ENCODE measurements around the gene SORD.
A peak's percentile ranks its signal among the peaks of the same experiment; 100 is the strongest.
"Not testable (repeated sequence)": the region's sequence is repeated elsewhere in the genome, so short reads cannot be mapped to it uniquely, and the experiment has no call there.

SORD gene

DNA sequence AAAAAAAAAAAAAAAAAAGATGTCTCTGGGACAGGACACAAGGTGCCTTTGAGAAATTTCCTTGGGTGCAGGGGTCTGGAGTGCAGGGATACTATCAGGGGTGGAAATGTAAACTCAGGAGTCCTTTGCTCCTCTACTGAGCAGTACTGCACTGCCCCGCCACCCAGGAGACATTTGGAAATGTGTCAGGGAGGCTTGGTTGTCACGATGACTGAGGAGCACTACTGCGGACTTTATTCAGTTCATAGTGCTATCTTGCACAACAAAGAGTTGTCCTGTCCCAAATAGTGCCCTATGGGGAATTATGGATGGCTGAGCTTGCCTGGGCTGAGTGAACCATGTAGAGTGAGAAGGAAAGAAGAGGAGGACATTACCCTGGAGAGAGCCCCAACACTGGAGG lies 2.6 kb downstream of the SORD start:
- DNase-seq = not testable (repeated sequence)

DNA sequence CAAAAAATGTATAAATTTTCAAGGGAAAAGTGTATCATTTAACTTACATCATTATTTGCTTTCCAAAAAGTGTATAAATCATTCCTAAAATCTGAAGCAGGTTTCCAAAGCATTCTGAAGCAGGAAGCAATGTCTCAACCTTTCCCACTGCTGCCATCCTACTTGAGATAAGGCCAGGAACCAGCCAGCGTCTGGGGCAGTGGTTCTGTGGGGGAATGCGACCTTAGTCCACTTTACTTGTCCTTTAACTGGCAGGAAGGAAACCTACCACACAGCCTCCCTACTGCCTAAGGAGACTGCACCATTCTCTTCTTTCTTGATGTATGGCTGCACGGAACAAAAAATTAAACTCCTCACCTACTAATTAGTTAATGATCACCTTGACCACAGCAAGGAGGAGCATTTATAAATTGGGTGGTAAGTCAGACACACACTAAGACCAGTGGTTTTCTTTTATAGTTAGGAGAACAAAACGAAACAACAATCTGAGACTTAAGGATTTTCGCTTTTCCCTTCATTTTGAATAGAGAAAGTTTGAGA lies 3.7 kb downstream of the SORD start:
- DNase-seq = no peak

DNA sequence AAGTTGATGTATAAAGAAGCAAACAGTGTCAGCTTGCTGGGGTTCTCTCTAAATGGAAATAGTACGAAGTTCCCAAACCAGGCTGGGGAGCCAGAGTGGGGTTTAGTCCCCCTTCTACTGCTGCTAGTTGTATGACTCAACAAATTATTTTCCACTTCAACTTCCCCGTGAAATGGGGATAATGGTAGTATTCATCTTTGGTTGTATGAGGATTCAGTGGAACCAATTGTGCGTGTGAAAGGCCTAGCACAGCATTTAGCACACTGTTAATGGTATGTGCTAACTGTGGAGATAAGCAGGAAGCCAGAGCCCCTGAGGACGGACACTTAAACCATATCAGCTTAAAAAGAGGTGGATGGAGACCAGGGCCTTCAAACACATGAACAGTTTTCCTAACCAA lies 4.2 kb downstream of the SORD start:
- no peak for DNase-seq

DNA sequence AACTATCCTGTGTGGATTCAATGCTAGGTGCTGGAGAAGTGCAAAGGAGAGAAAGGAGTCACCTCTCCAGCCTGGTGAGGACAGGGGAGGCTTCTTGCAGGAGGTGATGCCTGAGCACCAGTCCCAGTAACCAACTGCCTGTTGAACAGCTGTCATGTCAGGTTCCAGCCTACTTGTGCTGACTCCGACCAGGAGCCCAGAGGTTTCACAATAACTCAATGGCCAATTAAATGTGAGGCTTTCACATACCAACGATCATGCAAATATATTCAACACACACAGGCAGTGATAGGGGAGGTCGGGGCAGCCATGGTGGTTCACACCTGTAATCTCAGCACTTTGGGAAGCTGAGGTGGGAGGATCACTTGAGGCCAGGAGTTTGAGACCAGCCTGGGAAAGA lies 7.7 kb downstream of the SORD start:
- no peak for DNase-seq

DNA sequence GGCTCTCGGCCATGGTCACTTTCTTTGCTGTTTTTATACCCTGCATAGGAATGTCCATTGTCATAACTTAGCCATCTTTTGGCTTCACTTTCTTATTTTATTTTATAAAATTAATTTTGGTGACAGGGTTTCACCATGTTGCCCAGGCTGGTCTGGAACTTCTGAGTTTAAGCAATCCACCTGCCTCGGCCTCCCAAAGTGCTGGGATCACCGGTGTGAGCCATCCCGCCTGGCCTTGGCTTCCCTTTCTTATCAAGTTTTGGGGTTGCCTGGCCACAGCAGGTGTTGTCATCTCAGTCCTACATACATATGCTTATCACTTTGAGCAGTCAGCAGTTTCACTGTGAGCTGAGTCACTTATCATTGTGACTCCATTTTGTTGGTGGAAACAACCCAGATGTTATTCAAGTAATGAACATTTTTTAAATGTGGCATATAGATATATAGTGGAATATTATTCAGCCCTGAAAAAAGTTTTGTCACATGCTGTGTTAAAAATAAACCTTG lies 8.6 kb downstream of the SORD start:
- not testable (repeated sequence) for DNase-seq

DNA sequence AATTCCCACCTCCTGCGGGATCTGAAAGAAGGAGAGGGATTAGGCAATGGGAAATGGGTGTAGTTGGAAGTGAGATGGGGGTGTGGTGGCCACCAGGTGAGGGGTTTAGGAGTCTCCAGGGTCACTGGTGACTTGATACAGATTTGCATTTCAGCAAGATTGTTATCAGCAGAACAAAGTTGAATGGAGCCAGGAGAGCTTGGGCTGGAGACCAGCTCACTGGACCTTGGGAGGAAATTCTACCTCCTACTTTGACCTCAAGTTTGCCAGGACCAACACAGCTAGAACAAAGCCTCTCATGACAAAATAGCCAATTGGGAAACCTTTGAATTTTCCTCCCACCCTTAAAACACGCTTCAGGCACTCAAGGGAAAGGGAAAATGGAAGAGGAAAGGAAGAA lies 9.5 kb downstream of the SORD start:
- not testable (repeated sequence) for DNase-seq

DNA sequence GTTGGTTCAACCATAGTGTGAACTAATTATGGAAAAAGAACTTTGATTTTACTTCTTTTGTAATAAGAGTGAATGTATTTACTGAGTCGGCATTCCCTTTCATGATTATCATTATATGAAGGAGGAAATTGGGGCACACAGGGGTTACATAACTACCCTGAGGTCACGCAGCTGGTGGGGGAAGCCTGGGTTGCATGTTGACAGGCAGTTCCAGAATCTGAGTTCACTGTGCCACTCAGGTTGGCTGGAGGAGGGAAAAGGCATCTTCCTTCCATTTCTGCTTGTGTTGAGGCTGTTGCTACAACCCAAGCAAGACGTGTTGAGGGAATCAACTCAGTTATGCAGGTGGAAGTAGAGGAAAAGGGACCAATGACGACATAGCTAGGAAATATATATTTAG lies 11.1 kb downstream of the SORD start:
- not testable (repeated sequence) for DNase-seq

DNA sequence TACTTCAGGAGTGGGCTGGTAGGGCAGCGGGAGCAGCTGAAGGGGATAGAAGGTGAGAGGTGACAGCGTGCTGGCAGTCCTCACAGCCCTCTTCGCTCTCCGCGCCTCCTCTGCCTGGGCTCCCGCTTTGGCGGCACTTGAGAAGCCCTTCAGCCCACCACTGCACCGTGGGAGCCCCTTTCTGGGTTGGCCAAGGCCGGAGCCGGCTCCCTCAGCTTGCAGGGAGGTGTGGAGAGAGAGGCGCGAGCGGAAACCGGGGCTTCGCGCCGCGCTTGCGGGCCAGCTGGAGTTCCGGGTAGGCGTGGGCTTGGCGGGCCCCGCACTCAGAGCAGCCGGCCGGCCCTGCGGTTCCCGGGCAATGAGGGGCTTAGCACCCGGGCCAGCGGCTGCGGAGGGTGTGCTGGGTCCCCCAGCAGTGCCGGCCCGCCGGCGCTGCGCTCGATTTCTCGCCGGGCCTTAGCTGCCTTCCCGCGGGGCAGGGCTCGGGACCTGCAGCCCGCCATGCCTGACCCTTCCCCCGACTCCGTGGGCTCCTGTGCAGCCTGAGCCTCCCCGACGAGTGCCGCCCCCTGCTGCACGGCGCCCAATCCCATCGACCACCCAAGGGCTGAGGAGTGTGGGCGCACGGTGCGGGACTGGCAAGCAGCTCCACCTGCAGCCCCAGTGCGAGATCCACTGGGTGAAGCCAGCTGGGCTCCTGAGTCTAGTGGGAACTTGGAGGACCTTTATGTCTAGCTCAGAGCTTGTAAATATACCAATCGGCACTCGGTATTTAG lies 11.8 kb downstream of the SORD start:
- not testable (repeated sequence) for DNase-seq

DNA sequence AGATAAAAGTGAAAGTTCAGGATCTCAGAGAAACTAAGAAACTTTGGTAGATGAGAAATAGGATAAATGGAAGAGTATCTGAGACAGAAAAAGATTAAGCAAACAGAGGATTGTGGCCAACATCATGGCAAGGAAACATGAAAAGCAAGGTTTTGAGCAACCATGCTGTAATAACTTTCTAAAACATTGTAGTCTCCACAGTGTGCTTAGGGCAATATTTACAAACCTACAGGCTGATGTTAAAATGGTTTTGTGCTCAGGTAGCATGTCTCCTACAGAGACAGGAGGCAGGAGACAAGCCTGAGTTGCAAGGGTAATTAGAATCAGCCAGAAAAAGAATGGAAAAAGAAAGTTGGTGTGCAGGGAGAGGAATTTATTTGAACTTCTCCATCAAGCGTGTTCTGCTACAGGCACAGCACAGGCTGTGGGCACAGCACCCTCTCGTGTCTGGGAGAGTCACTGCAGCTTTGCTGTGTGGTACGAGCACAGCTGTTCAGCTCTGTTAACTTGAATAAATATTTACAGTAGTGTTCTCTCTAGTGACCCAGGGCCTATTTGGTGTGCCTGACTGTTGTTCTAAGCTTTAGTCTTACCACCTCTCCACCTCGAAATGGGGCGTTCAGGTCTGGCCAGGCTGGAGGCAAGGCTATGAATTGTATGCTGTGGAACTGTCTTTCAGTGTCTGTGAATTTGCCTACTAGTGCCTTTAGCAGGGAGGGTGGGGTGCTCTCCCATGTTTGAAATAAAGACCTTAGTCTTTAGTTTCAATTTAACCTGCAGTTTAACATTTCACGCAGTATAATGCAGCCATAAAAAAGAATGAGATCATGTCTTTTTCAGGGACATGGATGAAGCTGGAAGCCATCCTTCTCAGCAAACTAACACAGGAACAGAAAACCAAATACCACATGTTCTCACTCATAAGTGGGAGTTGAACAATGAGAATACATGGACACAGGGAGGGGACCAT lies 14.1 kb downstream of the SORD start:
- DNase-seq = peak; percentile 70

DNA sequence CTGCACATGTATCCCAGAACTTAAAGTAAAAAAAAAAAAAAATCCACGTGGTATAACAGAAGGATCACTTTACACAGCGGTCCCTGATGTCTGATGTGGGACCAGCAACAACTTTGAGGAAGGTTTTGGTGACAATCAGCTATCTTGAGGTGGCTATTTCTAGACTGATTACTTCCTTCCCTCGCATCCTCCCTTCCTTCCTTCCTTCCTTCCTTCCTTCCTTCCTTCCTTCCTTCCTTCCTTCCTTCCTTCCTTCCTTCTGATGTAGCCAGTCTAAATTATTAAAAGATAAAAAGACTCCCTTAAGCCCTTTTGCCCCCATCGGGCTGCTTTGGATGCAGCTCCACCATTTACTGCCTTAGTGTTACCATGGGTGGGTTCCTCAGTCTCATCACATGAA lies 14.9 kb downstream of the SORD start:
- no peak for DNase-seq

DNA sequence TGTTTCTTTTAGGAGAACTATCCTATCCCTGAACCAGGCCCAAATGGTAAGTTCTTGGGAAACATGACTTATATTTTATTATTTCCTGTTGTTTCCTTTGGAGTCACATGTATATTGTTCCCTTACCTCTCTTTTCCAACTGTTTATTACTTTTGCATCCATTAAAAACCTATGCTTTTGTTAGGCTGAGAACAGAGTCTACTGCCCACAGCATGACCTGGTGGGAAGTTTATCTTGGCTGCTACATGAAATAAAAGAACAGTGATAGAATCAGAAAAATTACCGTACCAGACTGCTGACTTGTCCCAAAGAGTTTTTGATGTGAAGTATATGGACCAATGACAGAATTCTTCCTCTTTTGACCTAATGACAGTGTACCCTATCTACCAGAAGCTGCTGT lies 17.4 kb downstream of the SORD start:
- DNase-seq = not testable (repeated sequence)

DNA sequence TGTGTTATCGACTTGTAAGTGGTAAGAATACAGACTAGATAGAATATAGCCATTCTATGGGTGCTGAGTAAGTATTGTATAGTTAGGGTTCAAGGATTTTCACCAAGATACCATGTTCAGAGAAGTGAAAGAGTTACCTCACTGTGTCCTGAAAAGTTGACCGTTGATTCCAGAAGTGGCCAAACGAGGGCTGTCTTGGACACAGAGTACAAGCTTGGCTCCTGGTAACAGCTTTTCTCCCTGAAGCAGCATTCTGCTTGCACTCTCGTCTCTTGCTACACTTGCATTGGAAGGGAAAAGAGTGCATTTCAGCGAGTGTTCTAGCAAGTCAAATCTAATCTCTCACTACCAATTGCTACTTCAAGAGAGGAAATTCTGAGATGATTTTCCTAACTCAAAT lies 18.5 kb downstream of the SORD start:
- not testable (repeated sequence) for DNase-seq

DNA sequence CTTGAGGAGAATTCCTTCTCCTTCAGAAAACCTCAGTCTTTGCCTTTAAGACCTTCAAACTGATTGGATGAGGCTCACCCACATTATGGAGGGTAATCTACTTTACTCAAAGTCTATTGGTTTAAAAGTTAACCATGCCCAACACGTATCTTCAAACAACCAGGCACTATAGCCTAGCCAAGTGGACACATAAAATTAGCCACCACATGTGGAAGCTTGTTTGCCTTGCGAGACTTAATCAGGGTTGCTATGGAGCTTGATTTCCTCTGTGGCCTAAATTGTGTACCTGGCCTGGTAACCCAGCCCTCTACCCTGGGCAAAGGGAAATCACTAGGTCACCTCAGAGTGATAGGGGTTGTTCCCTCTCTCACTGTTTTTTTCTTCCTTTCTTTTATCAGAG lies 19.9 kb downstream of the SORD start:
- DNase-seq = not testable (repeated sequence)

DNA sequence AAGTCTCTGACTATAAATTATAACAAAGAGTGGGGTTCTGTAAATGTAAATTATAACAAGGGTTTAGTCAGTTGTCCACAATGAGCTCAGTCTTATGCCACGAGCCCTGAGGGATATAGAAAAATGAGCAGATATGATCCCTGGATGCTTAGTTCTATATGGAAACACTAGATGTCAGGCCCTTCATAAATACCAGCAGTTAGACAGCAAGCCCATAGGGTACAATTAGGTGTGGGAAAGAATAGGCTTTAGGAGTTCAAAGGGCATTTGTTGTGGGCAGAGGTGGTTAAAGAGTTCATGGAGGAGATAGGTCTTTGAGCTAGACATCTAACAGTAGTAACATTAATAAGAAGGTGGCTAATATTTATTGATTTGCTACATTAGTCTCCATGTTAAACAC lies 21.3 kb downstream of the SORD start:
- DNase-seq = not testable (repeated sequence)

DNA sequence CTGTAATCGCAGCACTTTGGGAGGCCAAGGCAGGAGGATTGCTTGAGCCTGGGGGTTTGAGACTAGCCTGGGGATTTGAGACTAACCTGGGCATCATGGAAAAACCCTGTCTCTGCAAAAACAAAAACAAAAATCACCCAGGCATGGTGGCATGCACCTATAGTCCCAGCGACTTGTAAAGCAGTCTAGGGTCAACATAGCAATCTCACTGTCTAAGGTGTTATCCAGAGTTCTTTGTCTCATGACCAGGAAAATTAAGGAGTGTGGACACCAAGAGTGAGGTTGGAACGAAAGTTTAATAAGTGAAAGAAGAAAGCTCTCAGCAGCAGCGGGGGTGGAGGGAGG lies 25.4 kb downstream of the SORD start:
- not testable (repeated sequence) for DNase-seq

DNA sequence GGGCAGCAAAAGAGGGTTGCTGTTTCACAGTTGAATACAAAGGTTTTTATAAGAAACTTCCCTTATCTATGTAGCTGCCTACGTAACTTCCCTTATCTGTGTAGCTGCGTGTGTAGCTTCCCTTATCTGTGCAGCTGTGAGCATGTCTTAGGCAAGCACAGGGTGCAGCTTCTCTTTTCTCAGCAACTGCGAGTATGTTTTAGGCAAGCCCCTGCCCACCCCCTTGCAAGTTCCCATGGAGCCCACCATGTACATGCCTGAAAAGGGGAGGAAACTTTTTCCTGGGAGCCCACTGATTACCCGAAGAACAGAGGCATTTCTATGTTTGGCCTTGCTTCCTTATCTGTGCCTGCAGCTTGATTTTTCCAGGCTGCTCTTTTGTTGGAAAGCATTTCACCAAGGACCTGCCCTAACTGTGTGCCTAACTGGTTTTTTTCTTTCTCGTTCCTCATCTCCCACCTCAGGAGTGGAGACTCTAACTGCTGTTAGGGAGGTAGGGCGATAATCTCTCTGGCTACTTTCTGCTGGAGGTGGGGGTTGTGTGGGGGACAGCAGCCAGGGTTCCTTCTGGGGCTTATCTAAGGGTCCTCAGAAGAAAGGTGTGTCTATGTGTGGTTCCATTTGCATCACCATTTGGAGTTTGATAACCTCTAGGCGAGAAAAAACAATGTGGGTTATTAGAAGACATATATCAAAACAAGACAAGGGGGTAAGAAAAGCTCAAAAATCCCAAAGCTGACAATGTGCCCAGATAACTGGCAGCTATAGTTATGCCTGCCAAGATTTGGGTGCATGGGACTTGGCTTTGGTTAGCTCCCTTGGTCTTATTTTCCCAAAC lies 26.0 kb downstream of the SORD start:
- peak; percentile 10 for DNase-seq

DNA sequence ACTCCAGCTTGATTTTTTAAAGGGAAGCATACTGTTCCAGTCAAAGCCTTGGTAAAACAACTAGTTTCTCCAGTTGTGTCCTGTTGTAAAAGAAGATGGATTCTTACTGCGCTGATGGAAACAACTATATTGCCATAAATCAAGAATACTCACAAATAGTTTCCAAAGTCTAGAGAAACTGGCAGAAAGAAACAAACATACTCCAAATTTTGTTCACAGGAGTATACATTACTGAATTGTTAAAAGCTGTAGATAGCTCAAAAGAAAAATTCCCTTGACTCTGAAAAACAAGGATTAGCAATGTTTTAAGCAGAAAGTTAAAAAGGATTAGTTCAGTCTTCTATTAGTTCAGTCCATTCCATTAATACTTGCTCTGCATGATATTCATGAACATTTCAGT lies 27.6 kb downstream of the SORD start:
- DNase-seq = no peak

DNA sequence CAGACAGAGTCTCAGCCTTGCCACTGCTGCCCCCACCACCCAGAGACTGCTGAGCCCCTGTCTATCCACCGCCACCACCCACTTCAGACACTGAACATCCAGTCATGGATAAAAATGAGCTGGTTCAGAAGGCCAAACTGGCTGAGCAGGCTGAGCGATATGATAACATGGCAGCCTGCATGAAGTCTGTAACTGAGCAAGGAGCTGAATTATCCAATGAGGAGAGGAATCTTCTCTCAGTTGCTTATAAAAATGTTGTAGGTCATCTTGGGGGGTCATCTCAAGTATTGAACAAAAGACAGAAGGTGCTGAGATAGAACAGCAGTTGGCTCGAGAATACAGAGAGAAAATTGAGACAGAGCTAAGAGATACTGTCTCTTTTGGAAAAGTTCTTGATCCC lies 29.7 kb downstream of the SORD start:
- not testable (repeated sequence) for DNase-seq

DNA sequence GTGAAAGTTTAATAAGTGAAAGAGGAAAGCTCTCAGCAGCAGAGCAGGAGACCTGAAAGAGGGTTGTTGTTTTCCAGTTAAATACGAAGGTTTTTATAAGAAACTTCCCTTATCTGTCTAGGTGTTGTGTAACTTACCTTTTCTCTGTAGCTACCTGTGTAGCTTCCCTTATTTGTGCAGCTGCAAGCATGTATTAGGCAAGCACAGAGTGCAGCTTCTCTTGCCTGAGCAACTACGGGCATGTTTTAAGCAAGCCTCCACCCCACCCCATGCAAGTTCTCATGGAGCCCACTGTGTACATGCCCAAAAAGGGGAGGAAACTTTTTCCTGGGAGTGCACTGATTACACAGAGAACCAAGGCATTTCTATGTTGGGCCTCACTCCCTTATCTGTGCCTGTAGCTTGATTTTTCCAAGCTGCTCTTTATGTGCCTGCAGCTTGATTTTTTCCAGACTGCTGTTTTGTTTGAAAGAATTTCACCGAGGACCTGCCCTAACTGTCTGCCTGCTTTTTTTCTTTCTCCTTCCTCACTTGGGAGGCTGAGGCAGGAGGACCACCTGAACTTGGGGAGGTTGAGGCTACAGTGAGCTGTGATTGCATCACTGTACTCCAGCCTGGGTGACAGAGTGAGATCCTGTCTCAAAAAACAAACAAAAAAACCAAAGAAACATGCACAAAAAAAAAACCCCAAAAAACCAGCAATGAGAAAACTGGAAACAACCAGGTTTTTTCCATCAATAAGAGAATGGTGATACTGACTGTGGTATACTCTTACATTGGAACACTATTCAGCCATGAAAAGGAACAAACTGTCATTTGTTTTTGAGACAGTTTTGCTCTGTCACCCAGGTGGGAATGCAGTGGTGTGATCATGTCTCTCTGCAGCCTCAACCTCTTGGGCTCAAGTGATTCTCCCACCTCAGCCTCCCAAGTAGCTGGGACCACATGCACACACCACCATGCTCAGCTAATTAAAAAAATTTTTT lies 36.0 kb downstream of the SORD start:
- DNase-seq = not testable (repeated sequence)

DNA sequence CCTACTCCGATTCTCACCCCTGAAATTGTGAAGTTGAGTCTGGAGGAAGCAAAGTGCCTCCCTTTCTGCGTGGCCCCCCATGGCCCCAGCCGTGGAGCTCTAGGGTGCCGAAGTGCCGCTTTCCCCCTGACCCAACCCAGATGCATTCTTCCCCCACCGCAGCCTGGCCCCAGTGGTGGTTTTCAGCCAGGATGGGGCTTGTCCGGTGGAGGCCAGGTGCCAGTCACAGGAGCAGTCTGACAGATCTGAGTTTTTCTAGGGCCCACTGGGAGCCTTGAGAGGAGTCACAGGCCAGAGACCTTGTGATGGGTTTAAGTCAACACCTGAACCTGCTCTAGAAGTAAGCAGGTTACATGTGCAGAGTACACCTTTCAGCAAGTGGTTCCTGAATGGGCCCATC lies 39.3 kb downstream of the SORD start:
- not testable (repeated sequence) for DNase-seq

DNA sequence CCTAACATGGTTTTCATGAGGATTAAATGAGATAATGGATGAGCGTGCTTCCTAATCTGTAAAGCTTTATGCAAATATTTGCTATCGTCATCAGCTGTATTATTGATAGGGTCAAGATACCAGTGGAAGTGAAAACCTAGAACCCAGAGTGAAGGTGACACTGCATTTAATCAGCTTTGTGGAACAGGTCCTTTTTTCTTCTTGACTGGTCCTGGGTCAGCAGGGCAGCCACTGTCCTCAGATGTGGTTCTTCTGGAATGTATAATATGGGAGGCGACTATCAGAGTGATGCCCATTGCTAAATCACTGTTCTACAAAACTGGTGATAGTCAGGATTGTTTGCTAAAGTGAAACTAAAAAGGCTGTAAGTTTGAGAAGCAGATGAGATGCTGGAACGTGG lies 41.4 kb downstream of the SORD start:
- DNase-seq = no peak
